ENCODE measurements around the gene PON2. TPM values are rescaled to one million over a fixed set of nuclear protein-coding genes. Genes with fewer than 3 reads are reported as not detected.

PON2 gene
- total and polyA plus RNA-seq, 2 experiments from 2014 or later, result 76.9 to 94.2 TPM

DNA sequence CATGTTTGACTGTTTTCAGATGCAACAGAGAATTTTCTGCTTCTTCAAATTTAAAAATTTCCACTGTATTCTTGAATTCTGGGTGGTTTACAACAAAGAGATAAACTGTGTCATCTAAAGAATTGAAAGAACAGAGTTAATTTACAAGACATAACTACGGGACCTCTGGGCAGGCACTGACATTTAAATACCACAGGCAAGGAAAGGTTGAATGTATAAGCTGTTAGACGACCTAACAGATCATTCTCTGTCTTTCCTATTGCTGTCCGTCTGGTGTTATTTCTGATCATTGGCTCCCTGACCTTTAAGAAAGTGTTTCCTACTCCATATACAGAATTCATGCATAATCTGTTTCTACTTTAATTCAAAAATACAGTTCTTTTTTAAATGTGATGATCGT is 23.2 kb downstream of the PON2 start:
- Histone ChIP-seq H3K27me3 (no peaks in the 10 kb centered on the region), H3K36me3 (peaks cover 17% of the 10 kb centered on the region), H3K4me1 (ENCODE audit: low read depth) (no peaks in the 10 kb centered on the region), H3K9me3 (ENCODE audit: low read depth) (no peaks in the 10 kb centered on the region), H3K4me3 (no peak overlapping the region), H3K27ac (no peak overlapping the region)
- no peak for DNase-seq (ENCODE audit: low read depth in 1 of 2, low spot score in 1 of 2)
- TF ChIP-seq, protein P1, sequence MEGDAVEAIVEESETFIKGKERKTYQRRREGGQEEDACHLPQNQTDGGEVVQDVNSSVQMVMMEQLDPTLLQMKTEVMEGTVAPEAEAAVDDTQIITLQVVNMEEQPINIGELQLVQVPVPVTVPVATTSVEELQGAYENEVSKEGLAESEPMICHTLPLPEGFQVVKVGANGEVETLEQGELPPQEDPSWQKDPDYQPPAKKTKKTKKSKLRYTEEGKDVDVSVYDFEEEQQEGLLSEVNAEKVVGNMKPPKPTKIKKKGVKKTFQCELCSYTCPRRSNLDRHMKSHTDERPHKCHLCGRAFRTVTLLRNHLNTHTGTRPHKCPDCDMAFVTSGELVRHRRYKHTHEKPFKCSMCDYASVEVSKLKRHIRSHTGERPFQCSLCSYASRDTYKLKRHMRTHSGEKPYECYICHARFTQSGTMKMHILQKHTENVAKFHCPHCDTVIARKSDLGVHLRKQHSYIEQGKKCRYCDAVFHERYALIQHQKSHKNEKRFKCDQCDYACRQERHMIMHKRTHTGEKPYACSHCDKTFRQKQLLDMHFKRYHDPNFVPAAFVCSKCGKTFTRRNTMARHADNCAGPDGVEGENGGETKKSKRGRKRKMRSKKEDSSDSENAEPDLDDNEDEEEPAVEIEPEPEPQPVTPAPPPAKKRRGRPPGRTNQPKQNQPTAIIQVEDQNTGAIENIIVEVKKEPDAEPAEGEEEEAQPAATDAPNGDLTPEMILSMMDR (IDR thresholded peaks at IDR 0.05; ENCODE audit: low read depth, low read length), result no peak

- peaks cover 17% of the 10 kb centered on the region for H3K36me3 ChIP-seq
- no peaks in the 10 kb centered on the region for H3K27me3 ChIP-seq
- no peak overlapping the region for H3K27ac ChIP-seq
- H3K4me1 ChIP-seq (ENCODE audit: low read depth), result no peaks in the 10 kb centered on the region
- DNase-seq (ENCODE audit: low read depth in 1 of 2, low spot score in 1 of 2), result no peak
- no peak overlapping the region for H3K4me3 ChIP-seq
- TF ChIP-seq, protein P1 (IDR thresholded peaks at IDR 0.05; ENCODE audit: low read depth, low read length), result no peak
- H3K9me3 ChIP-seq (ENCODE audit: low read depth), result no peaks in the 10 kb centered on the region
Observed at GRCh38 chr7:95411036-95411435, 23.8 kb downstream of the PON2 start.

- Histone ChIP-seq H3K4me3 (no peak overlapping the region), H3K36me3 (peaks cover 33% of the 10 kb centered on the region), H3K9me3 (ENCODE audit: low read depth) (no peaks in the 10 kb centered on the region), H3K4me1 (ENCODE audit: low read depth) (no peaks in the 10 kb centered on the region), H3K27me3 (no peaks in the 10 kb centered on the region), H3K27ac (no peak overlapping the region)
- DNase-seq (ENCODE audit: low read depth in 1 of 2, low spot score in 1 of 2), result peak in 1 of 2 donors; percentile 30
- TF ChIP-seq, protein P1 (IDR thresholded peaks at IDR 0.05; ENCODE audit: low read depth, low read length), result no peak
Observed at GRCh38 chr7:95407751-95408150, 27.1 kb downstream of the PON2 start.

DNA sequence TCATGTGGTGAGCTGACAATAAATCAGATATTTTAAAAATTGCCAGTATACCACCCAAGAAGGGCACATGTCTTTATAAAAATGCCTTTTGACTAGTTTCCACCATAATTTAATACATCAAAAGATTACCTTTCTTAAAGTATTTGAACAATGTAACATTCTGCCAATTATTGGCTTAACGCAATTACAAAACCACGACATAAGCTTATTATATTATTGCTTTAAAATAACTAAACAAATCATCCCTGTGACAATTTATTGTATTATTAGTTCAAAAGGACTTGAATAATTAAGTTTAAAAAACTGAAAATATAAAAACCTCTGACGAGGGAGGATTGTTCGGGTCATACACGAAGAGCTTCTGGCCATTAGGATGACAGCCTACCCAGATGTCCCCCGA is 29.0 kb downstream of the PON2 start:
- Histone ChIP-seq H3K4me1 (ENCODE audit: low read depth) (no peaks in the 10 kb centered on the region), H3K9me3 (ENCODE audit: low read depth) (no peaks in the 10 kb centered on the region), H3K4me3 (no peak overlapping the region), H3K27ac (no peak overlapping the region), H3K27me3 (no peaks in the 10 kb centered on the region), H3K36me3 (peaks cover 28% of the 10 kb centered on the region)
- TF ChIP-seq, protein P1 (IDR thresholded peaks at IDR 0.05; ENCODE audit: low read depth, low read length), result no peak
- DNase-seq (ENCODE audit: low read depth in 1 of 2, low spot score in 1 of 2), result no peak

GRCh38 chr7:95405208-95405607 is 29.6 kb downstream of the PON2 start:
- no peak for DNase-seq (ENCODE audit: low read depth in 1 of 2, low spot score in 1 of 2)
- H3K4me3 ChIP-seq, result no peak overlapping the region
- TF ChIP-seq, protein P1 (IDR thresholded peaks at IDR 0.05; ENCODE audit: low read depth, low read length), result no peak
- H3K27me3 ChIP-seq, result no peaks in the 10 kb centered on the region
- H3K27ac ChIP-seq, result no peak overlapping the region
- no peaks in the 10 kb centered on the region for H3K9me3 ChIP-seq (ENCODE audit: low read depth)
- peaks cover 28% of the 10 kb centered on the region for H3K36me3 ChIP-seq
- H3K4me1 ChIP-seq (ENCODE audit: low read depth), result no peaks in the 10 kb centered on the region

Measured in cardiac muscle cell (in vitro differentiated cells and primary cell).